Upper lobe of left lung (tissue), 4 donors: Measurements from ENCODE around the gene ACTR1B.

Experiments used
- POLR2AphosphoS5 ChIP-seq, 2 donors: sonication (generic); formaldehyde crosslinking; IDR thresholded peaks; one replicate each; pipeline ENCODE4 v1.5.1; 2017; ENCODE audit warnings: antibody characterized with exemption in 2 of 2
- TF ChIP-seq, protein P1 (sequence below), 6 experiments: fragments of 450-650 bp in 4 of 6; fragments of 200-600 bp in 2 of 6; sonication (generic) in 2 of 6; IDR thresholded peaks; one replicate each; pipeline ENCODE4 v1.5.1; 2016 to 2019; ENCODE audit warnings: antibody characterized with exemption in 6 of 6

DNA sequence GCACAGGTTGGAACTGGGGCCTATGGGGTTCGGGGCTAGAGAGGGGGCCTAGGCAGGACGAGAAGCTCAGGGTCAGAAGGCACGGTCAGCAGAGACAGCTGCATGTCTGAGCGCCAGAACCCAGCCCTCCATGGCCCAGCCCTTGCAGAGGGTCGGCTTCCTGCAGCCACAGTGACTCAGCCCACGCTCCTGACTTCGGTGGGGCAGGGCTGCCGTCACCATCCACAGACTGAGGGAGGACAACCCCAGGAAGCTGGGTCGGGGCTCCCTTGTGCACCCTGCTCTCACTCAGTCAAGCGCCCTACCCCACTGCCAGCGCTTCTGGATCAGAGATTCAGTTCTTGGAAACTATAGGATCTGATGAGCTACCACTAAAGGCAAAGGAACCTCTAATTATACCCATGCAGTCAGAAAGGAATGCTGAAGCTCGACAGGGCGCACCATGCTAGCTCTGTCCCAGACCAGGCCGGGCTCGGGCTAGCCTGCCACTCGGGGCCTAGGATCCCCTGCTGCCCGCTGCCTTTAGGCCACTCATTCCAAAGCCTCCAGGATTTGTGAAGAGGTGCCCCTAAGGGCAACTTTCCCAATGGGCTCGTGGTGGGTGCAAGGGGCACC lies 3.0 kb downstream of the ACTR1B start:
- TF ChIP-seq, protein P1, sequence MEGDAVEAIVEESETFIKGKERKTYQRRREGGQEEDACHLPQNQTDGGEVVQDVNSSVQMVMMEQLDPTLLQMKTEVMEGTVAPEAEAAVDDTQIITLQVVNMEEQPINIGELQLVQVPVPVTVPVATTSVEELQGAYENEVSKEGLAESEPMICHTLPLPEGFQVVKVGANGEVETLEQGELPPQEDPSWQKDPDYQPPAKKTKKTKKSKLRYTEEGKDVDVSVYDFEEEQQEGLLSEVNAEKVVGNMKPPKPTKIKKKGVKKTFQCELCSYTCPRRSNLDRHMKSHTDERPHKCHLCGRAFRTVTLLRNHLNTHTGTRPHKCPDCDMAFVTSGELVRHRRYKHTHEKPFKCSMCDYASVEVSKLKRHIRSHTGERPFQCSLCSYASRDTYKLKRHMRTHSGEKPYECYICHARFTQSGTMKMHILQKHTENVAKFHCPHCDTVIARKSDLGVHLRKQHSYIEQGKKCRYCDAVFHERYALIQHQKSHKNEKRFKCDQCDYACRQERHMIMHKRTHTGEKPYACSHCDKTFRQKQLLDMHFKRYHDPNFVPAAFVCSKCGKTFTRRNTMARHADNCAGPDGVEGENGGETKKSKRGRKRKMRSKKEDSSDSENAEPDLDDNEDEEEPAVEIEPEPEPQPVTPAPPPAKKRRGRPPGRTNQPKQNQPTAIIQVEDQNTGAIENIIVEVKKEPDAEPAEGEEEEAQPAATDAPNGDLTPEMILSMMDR (IDR thresholded peaks at IDR 0.05) = no peak
- no peak for TF ChIP-seq POLR2AphosphoS5 (IDR thresholded peaks at IDR 0.05)
